Endothelial cell of umbilical vein (primary cell): ENCODE results near the gene DESI1.
A peak's percentile ranks its signal among the peaks of the same experiment; 100 is the strongest.

ENCODE experiments used
- CTCF ChIP-seq, 2 donors: IDR thresholded peaks; 1 replicate in 1 of 2; 2 replicates in 1 of 2; pipeline ENCODE4 v1.5.1; 2011; ENCODE audit warnings: low read length in 2 of 2, mild to moderate bottlenecking in 2 of 2, moderate library complexity in 2 of 2, control low read depth in 1 of 2, inconsistent platforms in 1 of 2, low read depth in 1 of 2; ENCODE audit not compliant: insufficient read depth in 1 of 2; ENCODE audit errors: extremely low read depth in 1 of 2
- EZH2 ChIP-seq: IDR thresholded peaks from 2 replicates; pipeline ENCODE4 v1.6.1; 2012; ENCODE audit warnings: borderline replicate concordance, low read depth, mild to moderate bottlenecking, moderate library complexity, low read length, inconsistent platforms; ENCODE audit not compliant: severe bottlenecking
- FOS ChIP-seq: IDR thresholded peaks from 2 replicates; pipeline ENCODE4 v1.6.1; 2011; ENCODE audit warnings: mild to moderate bottlenecking, low read length, moderate library complexity, borderline replicate concordance; ENCODE audit not compliant: insufficient read depth
- GATA2 ChIP-seq: IDR thresholded peaks from 2 replicates; pipeline ENCODE4 v1.7.0; 2011; ENCODE audit warnings: low read depth, mild to moderate bottlenecking, moderate library complexity, mixed read lengths, low read length; ENCODE audit not compliant: insufficient read length, insufficient read depth
- MAX ChIP-seq: IDR thresholded peaks from 2 replicates; pipeline ENCODE4 v1.6.1; 2011; ENCODE audit not compliant: insufficient read depth, insufficient read length
- MYC ChIP-seq: IDR thresholded peaks from one replicate; pipeline ENCODE4 v1.6.1; 2011; ENCODE audit warnings: mild to moderate bottlenecking, low read depth, low read length
- POLR2A ChIP-seq: IDR thresholded peaks from 2 replicates; pipeline ENCODE4 v1.6.1; 2012; ENCODE audit warnings: low read depth, mild to moderate bottlenecking, control low read depth, low read length
- POLR2AphosphoS5 ChIP-seq: IDR thresholded peaks from 2 replicates; pipeline ENCODE4 v1.6.1; 2012; ENCODE audit warnings: low read depth, mild to moderate bottlenecking, control low read depth, low read length, moderate library complexity; ENCODE audit not compliant: insufficient read depth

- TF ChIP-seq CTCF (IDR thresholded peaks at IDR 0.05; ENCODE audit: extremely low read depth in 1 of 2, insufficient read depth in 1 of 2, low read depth in 1 of 2, low read length in 2 of 2): no peak
- no peak for TF ChIP-seq POLR2A
- no peak for TF ChIP-seq MAX
- no peak for TF ChIP-seq POLR2AphosphoS5
- TF ChIP-seq EZH2: no peak
- TF ChIP-seq MYC: no peak
- peak; percentile 45 for TF ChIP-seq GATA2
- peak; percentile 75 for TF ChIP-seq FOS
Observed at GRCh38 chr22:41565403-41566054, 55.3 kb downstream of the DESI1 start.
